HCT116 (cell line): ENCODE data around the gene ZNF335.

ENCODE experiments used
- CEBPB ChIP-seq: IDR thresholded peaks from 2 replicates; pipeline ENCODE4 v1.6.1; 2012; ENCODE audit warnings: low read depth
- CTCF ChIP-seq, 3 experiments: fragments of 200-600 bp in 1 of 3; sonication (generic) in 1 of 3; IDR thresholded peaks in 2 of 3; conservative IDR thresholded peaks in 1 of 3; 2 replicates each; pipeline ENCODE4 v1.5.1; 2012 to 2017; ENCODE audit warnings: low read depth in 2 of 3, low read length in 2 of 3, antibody characterized with exemption in 1 of 3, borderline replicate concordance in 1 of 3, control low read depth in 1 of 3, mild to moderate bottlenecking in 1 of 3, mixed read lengths in 1 of 3, mixed run types in 1 of 3, moderate library complexity in 1 of 3; ENCODE audit not compliant: insufficient read depth in 1 of 3
- EGR1 ChIP-seq: IDR thresholded peaks from 2 replicates; pipeline ENCODE4 v1.6.1; 2012; ENCODE audit warnings: low read depth
- ELF1 ChIP-seq: IDR thresholded peaks from 2 replicates; pipeline ENCODE4 v1.6.1; 2012; ENCODE audit warnings: low read depth, borderline replicate concordance
- JUND ChIP-seq: IDR thresholded peaks from 2 replicates; pipeline ENCODE4 v1.6.1; 2012
- POLR2A ChIP-seq: IDR thresholded peaks from 2 replicates; pipeline ENCODE4 v1.7.0; 2011; ENCODE audit warnings: borderline replicate concordance; ENCODE audit not compliant: insufficient read depth, insufficient read length; ENCODE audit errors: extremely low read depth
- POLR2AphosphoS5 ChIP-seq: IDR thresholded peaks from 2 replicates; pipeline ENCODE4 v1.6.1; 2011; ENCODE audit warnings: mild to moderate bottlenecking, low read depth, low read length, moderate library complexity
- RAD21 ChIP-seq: IDR thresholded peaks from 2 replicates; pipeline ENCODE4 v1.6.1; 2012; ENCODE audit warnings: low read depth, mild to moderate bottlenecking
- SIN3A ChIP-seq: IDR thresholded peaks from 2 replicates; pipeline ENCODE4 v1.6.1; 2012; ENCODE audit warnings: low read depth
- YY1 ChIP-seq: IDR thresholded peaks from 2 replicates; pipeline ENCODE4 v1.6.1; 2011; ENCODE audit warnings: low read length, low read depth, moderate library complexity, mild to moderate bottlenecking; ENCODE audit not compliant: insufficient replicate concordance; ENCODE audit errors: extremely low read depth

GRCh38 chr20:45974896-45975565 lies 3.0 kb upstream of the ZNF335 start:
- TF ChIP-seq RAD21 = no peak
- no peak for TF ChIP-seq SIN3A
- TF ChIP-seq POLR2A = no peak
- no peak for TF ChIP-seq CEBPB
- TF ChIP-seq EGR1 = no peak
- no peak for TF ChIP-seq POLR2AphosphoS5
- TF ChIP-seq CTCF (IDR thresholded peaks at IDR 0.05 in 2 of 3, conservative IDR thresholded peaks at IDR 0.05 in 1 of 3; ENCODE audit: borderline replicate concordance in 1 of 3, insufficient read depth in 1 of 3, low read depth in 2 of 3, low read length in 2 of 3) = no peak
- TF ChIP-seq JUND = no peak
- no peak for TF ChIP-seq YY1
- TF ChIP-seq ELF1 = no peak
